NCI-H2196 treated with DMSO at 0.1 percent for 48 hours (cell line): ENCODE results near the gene HMGCS1.
"Not testable (repeated sequence)": the region's sequence is repeated elsewhere in the genome, so short reads cannot be mapped to it uniquely, and the experiment has no call there.

ENCODE experiments used
- DNase-seq: peaks from one replicate; lab custom pipeline; 2025; ENCODE audit not compliant: unreplicated experiment; lab: John Stamatoyannopoulos, UW

The HMGCS1 gene

DNA sequence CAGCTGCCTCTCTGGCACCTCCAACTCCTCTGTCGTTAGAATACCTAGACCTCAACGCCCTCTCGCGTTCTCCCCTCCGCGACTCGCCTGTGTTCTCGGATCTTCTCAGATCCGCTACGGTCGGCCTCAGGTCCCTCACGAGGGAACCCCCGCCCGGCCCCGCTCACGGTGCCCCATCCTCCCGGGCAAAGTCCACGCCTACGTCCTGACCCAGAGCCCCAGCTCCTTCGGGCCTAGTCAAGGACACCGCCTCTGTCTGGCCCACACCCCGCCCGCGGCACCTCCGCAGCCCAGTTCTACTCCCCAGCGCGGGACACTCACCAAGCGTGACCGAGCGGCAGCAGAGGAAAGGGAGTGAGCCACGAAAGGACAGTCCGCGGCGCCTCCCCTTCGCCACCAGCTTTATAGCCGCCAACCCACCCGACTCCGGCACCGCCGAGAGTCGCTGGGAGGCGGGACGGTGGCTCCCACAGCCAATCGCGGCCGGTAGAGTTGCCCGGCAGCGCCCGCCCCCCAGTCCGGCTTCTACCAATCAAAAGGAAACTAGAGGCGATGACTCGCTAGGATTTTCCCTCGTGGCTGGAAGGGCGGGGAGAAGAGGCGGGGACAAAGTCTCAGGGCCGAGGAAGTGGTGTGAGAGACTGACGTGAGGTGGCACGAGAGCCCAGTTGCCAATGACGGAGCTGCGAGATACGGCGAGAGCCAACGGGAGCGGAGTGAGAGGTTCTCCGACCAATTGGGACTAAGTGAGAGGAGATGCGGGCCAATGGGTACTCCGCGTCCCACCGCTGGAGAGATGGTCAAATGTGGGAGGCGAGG is at the start of gene HMGCS1:
HMGCS1 (minus strand) TSS at position 378 of the 819 bp plus-strand sequence. CDS start 14,447 bp downstream, outside the sequence.
- peak; percentile 100 for DNase-seq

DNA sequence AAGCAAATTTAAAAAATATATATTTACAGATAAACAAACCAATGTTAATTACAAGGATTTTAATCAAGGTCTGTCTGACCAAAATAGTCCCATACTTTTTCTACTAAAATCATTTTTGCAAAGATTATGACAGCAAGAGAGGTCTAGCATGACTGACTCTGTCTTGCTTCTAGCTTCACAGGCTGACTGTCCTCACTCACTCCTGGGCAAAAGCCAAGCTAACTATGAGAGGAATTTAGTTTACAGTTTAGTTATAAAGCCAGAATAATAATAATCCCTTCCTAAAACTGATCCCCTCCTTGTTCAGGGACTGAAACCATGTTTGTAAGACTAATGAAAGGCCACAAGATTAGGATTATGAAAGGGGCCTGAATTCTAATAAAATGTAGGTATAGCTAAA is 45.5 kb upstream of the HMGCS1 start:
- no peak for DNase-seq

DNA sequence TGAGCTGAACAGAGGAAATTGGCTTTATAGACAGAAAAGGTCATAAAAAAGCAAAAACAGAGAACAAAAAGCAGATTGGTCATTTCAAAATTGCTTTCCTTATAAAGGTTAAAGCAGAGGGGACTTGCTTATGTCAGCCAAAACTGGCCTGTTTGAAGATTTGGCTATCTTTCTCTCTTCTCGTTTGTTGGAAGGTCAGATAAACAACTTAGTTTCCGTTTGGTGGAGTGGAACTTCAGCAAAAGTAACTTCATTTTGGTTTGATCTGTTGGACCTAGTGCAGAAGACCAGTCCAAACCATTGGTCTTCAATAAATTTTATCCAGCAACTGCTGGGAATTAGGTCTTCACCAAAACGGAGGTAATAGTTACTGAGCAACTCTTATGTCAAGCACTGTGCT is 45.1 kb upstream of the HMGCS1 start:
- DNase-seq: no peak

DNA sequence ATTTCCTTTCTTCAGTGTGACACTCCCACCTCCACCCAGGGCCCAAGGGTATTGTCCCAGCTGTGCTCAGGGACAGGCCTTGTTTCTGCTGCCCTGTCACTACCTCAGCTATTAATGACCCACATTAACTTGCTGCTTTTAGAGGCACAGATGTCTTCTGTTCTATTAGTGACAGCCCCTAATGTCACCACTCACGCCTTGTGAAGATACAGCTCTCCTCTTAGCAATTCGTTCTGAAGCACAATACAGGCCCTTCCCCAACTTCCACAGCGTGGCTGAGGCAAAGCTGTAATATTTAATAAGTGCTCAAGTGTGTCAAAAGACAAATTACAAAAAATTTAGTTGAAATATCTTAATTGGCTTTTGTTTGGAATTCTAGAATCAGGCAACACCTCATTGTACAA is 44.7 kb upstream of the HMGCS1 start:
- no peak for DNase-seq

DNA sequence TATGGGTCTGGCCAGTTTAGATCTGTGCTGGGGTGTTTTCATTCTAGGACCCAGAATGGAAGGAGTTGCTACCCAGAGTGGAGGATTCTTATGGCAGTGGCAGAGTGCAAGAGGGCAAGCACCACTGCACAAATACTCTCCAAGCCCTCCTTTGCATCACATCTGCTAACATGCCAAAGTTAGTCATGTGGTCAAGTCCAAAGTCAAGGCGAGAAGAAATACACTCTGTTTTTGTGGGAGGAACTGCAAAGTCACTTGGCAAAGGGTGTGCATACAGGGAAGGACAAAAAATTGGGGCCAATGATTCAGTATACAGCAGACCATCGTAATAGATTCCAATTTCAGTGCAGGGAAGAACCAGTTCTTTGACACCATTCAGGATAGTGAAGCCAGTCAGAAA is 43.9 kb upstream of the HMGCS1 start:
- no peak for DNase-seq

DNA sequence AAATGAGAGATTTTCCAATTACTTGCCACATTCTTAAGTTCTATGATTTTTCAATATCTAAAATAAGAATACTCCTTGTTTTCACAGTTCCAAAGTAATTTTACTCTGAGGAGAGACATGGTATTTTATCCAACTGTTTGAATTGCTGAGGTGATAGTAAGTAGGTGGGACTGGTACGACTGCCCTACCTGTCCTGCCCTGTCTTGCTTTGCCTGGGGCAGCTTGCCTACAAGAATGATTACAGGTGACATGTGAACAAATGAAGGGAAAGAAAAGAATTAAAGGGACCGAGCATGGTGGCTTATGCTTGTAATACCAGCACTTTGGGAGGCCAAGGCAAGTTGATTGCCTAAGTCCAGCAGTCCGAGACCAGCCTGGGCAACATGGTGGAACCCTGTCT is 41.6 kb upstream of the HMGCS1 start:
- DNase-seq: no peak

DNA sequence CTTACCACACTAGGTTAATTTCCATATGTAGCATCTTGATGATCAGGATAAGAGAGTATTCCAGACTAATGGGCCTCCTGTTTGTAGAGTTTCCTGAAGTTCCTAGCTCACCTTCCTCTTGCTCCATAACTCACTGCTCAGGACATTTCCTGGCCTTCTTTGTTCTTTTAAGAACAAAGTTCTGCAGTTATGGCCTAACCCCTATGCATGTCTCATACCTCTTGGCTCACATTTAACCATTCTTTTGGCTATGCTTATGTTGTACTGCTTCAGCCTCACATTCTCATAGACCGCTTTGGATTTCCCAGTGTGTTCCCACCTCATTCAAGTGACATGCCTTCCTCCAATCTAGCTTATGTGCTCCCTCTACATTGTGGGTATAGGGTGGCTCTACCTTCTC is 40.5 kb upstream of the HMGCS1 start:
- DNase-seq: no peak

DNA sequence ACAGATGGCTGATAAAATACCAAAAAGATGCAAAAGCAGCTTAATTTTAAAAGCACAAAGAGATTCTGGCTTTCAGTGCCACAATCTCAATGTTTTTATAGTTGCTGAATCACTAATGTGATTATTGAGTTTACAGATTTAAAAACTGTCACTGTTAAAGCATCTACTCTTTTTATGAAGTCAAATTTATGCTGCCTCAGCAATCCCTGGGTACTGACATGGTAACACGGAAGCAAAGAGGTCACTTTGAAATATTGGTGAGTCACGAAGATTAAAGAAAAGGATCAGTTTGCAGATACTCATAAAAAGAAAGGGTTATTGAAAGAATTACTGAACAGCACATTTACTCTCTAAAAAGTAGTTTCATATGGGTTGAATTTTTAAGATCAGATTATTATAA is 39.7 kb upstream of the HMGCS1 start:
- no peak for DNase-seq

DNA sequence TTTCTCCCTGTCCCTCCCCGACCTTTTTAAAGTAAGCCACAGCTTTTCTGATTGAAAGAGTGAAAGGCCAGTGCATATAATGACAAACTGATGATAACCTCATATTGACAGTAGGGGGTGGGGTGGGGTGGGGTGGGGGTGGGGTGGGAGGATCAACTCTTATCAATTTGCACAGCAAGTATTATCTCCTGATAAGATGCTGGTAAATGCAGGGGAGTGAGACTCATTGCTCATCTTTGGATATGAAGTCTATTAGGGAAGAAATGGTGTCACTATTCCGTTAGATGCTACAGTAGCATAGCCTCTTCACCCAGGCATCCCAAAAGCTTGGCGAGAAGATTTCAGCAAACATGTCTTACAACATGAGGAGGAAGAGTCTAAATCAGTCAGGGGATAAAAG is 38.9 kb upstream of the HMGCS1 start:
- DNase-seq: no peak

DNA sequence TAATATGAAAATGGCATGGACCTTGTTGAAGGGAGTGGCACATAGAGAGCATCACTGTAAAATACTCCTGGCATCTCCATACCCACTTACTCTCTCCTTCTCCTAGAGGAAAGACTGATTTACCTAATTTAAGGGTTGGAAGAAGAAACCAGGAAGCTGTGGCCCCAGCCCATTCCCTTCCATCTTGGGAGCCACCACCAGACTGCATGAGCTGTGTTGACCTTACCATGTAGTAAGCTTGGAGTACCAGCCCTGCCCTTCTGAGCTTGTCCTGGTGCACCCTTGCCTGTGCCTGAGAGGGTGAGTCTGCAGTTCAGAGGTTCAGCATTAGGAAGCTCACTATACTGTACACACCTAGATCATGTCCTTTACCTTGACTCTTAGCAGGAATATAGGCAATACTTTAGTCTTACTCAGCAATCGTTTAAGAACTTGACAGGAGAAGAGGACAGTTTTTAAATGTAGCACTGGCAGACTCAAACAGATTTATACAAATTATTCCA is 35.7 kb upstream of the HMGCS1 start:
- DNase-seq: no peak

DNA sequence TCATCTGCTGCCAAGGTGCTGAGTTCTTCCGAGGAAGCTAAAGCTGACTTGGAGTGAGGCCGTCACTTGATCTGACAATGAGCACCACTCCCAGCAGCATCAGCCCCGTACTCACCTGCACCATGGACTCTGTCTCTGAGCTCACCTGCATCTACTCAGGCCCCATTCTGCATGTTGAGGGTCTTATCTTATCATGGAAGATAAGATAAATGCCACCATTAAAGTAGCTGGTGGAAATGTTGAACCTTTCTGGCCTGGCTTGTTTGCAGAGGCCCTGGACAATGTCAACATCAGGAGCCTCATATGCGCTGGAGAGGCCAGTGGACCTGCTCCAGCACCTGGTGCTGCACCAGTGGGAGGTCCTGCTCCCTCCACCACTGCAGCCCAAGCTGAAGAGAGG is 35.0 kb upstream of the HMGCS1 start:
- DNase-seq: no peak

DNA sequence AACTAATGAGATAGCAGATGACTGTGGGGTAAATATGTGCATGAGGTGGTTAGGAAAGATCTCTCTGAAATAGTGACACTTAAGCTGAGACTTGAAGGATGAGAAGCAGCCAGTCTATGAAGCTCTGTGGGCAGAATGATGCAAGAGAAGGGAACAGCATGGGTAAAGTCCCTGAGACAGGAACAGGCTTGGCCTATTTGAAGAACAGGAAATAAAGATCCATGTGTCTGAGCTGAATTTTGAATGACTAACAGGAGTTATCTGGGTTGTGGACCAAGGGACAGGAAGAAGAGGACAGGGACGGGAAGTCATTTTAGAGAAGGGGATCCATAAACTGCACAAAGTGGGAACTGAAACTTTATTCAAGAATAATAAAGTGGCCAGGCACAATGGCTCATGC is 25.6 kb upstream of the HMGCS1 start:
- DNase-seq: no peak

DNA sequence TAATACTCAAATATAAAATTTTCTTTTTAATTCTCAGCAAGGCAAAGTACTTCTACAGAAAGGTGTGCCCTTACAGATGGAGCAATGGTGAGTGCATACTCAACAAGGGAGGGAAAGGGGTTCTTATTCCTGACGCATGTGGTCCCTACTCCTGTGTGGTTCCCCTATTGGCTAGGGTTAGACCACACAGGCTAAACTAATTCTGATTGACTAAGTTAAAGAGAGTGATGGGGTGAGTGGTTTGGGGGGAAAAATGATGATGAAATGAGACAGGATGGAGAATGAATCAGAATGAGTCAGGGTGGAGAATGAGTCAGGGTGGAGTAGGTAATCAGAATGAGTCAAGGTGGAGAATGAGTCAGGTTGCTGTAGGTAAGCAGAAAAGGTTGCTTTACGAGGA is 22.9 kb upstream of the HMGCS1 start:
- no peak for DNase-seq

DNA sequence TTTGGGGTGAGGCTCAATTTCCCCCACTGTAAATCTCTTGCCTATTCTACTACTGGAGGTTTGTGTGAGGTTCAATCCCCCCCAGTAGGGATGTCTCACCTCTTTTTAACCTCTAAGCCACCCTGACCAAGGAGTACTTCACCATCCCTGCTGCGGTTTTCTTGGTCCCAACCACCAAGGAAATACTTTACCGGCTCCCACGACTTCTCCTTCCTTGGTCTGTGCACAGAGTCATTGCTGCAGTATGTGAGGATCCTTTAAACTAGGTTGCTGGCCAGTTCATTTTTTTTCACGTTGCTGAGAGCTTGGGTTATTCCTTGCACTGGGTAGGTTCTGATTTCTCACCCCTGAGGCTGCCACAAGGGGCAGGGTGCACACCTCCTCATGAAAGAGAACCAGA is 22.5 kb upstream of the HMGCS1 start:
- DNase-seq: no peak

DNA sequence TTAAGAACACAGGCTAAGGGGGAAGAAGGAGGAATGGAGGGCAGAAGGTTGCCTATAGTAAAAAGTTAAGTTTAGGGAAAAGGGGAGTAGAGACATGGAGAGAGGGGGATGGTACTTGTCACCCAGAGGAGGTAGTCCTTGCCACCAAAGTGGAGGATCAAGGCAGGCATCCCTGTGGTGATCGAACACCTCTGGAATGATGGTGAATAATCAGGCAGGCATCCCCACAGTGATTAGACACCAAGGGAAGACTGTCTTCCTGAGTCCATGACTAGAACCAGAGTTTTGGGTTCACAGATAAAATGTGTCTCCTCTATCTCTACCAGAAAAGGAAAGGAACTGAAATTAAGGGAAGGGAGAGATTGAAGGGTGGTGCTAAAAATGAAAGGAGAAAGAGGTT is 19.2 kb upstream of the HMGCS1 start:
- no peak for DNase-seq

DNA sequence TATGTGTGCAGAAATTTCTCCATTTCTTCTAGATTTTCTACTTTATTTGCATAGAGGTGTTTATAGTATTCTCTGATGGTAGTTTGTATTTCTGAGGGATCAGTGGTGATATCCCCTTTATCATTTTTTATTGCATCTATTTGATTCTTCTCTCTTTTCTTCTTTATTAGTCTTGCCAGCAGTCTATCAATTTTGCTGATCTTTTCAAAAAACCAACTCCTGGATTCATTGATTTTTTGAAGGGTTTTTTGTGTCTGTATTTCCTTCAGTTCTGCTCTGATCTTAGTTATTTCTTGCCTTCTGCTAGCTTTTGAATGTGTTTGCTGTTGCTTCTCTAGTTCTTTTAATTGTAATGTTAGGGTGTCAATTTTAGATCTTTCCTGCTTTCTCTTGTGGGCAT is 12.4 kb upstream of the HMGCS1 start:
- DNase-seq: not testable (repeated sequence)

DNA sequence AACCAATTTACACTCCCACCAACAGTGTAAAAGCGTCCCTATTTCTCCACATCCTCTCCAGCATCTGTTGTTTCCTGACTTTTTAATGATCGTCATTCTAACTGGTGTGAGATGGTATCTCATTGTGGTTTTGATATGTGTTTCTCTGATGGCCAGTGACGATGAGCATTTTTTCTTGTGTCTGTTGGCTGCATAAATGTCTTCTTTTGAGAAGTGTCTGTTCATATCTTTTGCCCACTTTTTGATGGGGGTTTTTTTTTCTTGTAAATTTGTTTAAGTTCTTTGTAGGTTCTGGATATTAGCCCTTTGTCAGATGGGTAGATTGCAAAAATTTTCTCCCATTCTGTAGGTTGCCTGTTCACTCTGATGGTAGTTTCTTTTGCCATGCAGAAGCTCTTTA is 10.3 kb upstream of the HMGCS1 start:
- not testable (repeated sequence) for DNase-seq

DNA sequence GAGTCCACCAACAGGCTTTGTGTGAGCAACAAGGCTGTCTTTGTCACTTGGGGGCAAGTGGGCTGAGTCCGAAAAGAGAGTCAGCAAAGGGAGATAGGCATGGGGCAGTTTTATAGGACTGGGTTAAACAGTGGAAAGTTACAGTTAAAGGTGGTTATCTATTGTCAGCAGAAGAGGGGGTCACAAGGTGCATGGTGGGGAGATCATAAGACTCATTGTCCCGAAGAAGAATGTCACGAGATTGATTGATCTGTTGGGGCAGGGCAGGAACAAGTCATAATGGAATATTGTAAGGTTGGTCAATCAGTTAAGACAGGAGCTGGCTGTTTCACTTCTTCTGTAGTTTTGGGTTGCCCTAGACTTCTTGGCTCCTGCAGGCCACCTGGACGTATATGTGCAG is 7.6 kb upstream of the HMGCS1 start:
- DNase-seq: no peak

DNA sequence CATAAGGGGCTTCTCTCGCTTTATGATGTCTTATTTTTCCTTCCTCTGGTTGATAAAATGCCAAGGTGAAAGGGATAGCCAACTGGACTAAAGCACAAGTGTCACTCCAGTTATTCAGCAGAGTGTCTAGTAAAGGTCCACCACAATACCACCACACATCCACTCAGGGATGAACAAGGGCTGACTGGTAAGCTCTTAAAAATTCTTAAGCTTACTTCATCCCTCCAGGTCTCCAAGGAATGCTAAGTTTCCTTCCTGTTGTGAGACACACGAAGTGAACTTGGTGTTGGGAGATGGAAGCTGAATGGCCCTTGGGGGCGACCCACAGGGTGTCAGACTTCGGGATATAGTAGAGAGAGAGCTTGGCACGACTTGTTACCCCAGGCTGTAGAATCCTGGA is 3.2 kb upstream of the HMGCS1 start:
- DNase-seq: no peak

DNA sequence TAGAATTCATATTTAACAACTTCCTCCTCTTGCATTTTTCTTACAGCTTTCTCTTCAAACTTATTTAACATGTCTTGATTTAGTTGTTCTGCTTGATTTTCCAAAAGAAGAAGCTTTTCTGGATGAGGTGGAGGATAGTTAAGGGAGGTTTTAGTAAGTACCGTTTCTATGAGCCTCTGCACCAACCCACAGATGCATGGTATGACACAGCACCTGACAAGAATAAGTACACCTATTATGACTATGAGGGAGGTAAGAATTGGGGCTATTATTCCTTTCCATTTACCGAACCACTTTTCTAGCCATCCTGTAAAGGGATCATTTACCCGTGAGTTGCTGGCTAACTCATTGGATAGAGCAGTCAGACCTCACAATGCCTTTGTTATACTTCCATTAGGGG is 2.5 kb upstream of the HMGCS1 start:
- DNase-seq: no peak

DNA sequence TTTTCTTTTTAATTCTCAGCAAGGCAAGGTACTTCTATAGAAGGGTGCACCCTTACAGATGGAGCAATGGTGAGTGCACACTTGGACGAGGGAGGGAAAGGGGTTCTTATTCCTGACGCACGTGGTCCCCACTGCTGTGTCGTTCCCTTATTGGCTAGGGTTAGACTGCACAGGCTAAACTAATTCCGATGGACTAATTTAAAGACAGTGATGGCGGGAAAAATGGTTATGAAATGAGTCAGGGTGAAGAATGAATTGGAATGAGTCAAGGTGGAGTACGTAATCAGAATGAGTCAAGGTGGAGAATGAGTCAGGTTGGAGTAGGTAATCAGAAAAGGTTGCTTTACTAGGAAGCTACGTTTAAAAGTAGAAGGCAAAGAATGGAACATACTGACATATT is 2.1 kb upstream of the HMGCS1 start:
- no peak for DNase-seq

DNA sequence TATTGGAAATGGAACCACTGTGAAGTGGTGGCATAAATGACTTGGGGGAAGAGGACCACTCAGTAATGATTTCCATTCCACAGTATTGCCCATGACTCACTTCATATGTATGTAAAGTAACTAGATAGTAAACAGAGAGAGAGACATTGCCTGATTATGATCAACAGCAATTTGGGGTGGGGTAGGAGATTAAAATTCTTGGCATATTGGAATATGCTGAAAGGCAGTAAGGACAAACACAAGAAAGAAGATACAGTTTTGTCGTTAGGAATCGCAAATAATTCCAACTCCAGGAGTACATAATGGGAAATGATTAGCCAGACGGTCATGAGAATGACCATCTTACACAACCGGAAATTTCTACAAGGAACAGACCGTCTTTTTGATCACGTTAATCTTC is 1.5 kb upstream of the HMGCS1 start:
- no peak for DNase-seq

DNA sequence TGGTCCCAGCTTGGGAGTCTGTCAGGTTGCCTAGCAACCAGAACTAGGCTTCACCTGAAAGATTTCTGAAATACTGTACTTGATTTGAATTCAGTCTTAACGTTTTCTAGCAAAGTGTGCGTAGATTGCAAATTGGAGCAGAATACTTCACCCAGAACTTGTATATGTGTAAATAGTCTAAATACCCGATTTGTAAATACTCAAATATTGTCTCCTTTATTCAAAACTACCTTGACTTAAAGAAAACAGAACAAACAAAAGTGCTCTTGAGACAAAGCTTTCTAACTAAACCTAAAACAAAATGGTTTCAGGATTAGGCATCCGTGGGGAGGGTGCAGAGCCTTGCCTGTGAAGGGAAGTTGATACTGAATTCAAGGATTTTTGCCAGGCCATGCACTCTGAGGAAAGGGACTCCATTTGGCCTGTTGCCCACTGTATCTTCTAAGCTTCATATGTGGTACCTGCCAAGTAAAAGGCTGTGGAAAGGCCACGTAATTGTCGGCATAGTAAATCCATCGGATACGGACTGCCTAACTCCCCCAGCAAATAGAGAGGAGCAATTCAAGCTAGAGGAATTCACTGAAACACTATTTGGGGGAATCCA is 744 bp upstream of the HMGCS1 start:
- DNase-seq: peak; percentile 72
